Chondrocyte (in vitro differentiated cells): ENCODE results near the gene LAMB4. TPM values are rescaled to one million over a fixed set of nuclear protein-coding genes. Genes with fewer than 3 reads are reported as not detected.

Experiments used
- DNase-seq: peaks from one replicate; pipeline ENCODE4 v3.0.0; 2021; ENCODE audit warnings: mixed read lengths, low spot score
- H3K27ac Mint-ChIP-seq: one replicate; pipeline ENCODE4 v1.8.0; 2021; ENCODE audit warnings: mild to moderate bottlenecking, moderate library complexity, mixed read lengths; ENCODE audit not compliant: unreplicated experiment
- H3K27me3 Mint-ChIP-seq: 2 replicates; pipeline ENCODE4 v1.8.0; 2021; ENCODE audit warnings: low read depth, mixed read lengths
- H3K36me3 Mint-ChIP-seq: 2 replicates; pipeline ENCODE4 v1.8.0; 2021; ENCODE audit warnings: low read depth, mixed read lengths
- H3K4me1 Mint-ChIP-seq: 2 replicates; pipeline ENCODE4 v1.8.0; 2021; ENCODE audit warnings: low read depth, mild to moderate bottlenecking, mixed read lengths
- H3K4me3 Mint-ChIP-seq: one replicate; pipeline ENCODE4 v1.8.0; 2021; ENCODE audit warnings: mild to moderate bottlenecking, moderate library complexity, mixed read lengths; ENCODE audit not compliant: unreplicated experiment
- H3K9me3 Mint-ChIP-seq: 2 replicates; pipeline ENCODE4 v1.8.0; 2021; ENCODE audit warnings: low read depth, mixed read lengths
- CTCF ChIP-seq: fragments of 200-600 bp; sonication (generic); IDR thresholded peaks from 2 replicates; pipeline ENCODE4 v1.5.0; 2021; ENCODE audit warnings: antibody characterized with exemption, mild to moderate bottlenecking, moderate library complexity
- long read RNA-seq: library from polyadenylated mRNA; stranded (forward); transcript quantifications from one replicate; pipeline ENCODE4 v2.0.0, GENCODE V29; 2021
- total RNA-seq: library from RNA; stranded (reverse); gene quantifications from 3 replicates; pipeline ENCODE4 v1.2.1, GENCODE V29; 2021

LAMB4 gene
- 0.15 TPM in 1 of 3 replicates, not detected in the others for total RNA-seq
- long read RNA-seq, partial matches to known transcripts = 1 of 1 reads
- long read RNA-seq, other reads (novel, unspliced or antisense) = 0 of 1 reads

DNA sequence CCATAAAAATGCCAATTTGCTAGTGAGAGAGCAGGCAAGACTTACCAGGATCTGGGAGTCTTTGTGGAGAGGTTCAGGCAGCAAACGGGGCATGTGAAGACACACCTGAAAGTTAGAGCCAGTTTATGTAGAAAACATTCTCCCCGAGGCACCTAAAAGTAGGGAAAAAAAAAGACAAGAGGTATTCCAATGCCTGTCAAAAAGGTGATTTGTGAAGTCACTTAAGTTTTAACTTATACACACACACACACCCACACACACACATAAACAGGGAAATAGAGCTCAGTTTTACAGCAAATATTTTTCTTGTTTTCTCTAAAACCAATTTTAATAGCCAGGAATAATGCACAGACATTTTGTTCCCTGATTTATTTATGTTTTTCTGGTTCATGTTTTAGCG, at the start of gene LAMB4:
TSS of gene LAMB4 (minus strand) at position 101 of the 400 bp plus-strand sequence. CDS start 7,197 bp downstream, outside the sequence.
- no peak for TF ChIP-seq CTCF
- Mint-ChIP-seq H3K9me3 (no peaks in the 10 kb centered on the region), H3K36me3 (no peaks in the 10 kb centered on the region), H3K4me1 (peaks cover 26% of the 10 kb centered on the region), H3K27ac (peak within 1 kb of the TSS; percentile 86), H3K4me3 (no peak within 1 kb of the TSS), H3K27me3 (no peaks in the 10 kb centered on the region)
- DNase-seq = no peak

- Mint-ChIP-seq H3K36me3 (peaks cover 7% of the 10 kb centered on the region), H3K27me3 (peaks cover 6% of the 10 kb centered on the region), H3K27ac (no peak overlapping the region), H3K9me3 (no peaks in the 10 kb centered on the region), H3K4me1 (no peaks in the 10 kb centered on the region), H3K4me3 (no peak overlapping the region)
- no peak for DNase-seq
- TF ChIP-seq CTCF = no peak
Measured at GRCh38 chr7:108178398-108178797, 48.2 kb upstream of the LAMB4 start.

- H3K36me3 Mint-ChIP-seq = peaks cover 4% of the 10 kb centered on the region
- no peak for DNase-seq
- no peak for TF ChIP-seq CTCF
- no peaks in the 10 kb centered on the region for H3K9me3 Mint-ChIP-seq
- peaks cover 6% of the 10 kb centered on the region for H3K4me1 Mint-ChIP-seq
- H3K27ac Mint-ChIP-seq = no peak overlapping the region
- H3K27me3 Mint-ChIP-seq = no peaks in the 10 kb centered on the region
- H3K4me3 Mint-ChIP-seq = no peak overlapping the region
Measured at GRCh38 chr7:108171164-108171563, 41.0 kb upstream of the LAMB4 start.

- Mint-ChIP-seq H3K36me3 (peaks cover 4% of the 10 kb centered on the region), H3K4me3 (no peak overlapping the region), H3K27me3 (no peaks in the 10 kb centered on the region), H3K4me1 (peaks cover 6% of the 10 kb centered on the region), H3K9me3 (no peaks in the 10 kb centered on the region), H3K27ac (no peak overlapping the region)
- no peak for DNase-seq
- no peak for TF ChIP-seq CTCF
Measured at GRCh38 chr7:108170251-108170650, 40.1 kb upstream of the LAMB4 start.

DNA sequence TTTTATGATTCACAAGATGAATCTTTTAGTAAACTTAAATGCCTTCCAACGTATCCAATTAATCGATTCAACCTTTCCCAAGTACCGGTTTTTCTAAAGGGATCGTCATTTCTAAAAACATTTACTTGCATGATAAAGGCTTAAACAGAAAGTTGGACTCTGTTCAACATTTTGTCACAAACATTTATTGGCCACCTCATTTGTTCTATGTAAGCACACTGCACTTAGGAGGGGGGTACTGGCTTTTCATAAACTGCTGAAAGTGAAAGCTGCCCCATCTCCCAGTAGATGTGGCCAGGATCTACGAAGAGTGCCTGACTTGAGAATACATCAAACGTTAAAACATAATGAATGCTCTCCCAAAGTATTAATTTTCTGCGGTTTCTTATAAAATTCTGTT, 37.3 kb upstream of the LAMB4 start:
- DNase-seq = no peak

More for the DNA sequence above, 37.3 kb upstream of the LAMB4 start:
- peaks cover 6% of the 10 kb centered on the region for H3K4me1 Mint-ChIP-seq
- no peak overlapping the region for H3K27ac Mint-ChIP-seq
- no peak overlapping the region for H3K4me3 Mint-ChIP-seq
- no peak for TF ChIP-seq CTCF
- H3K36me3 Mint-ChIP-seq = peaks cover 4% of the 10 kb centered on the region
- no peaks in the 10 kb centered on the region for H3K27me3 Mint-ChIP-seq
- no peaks in the 10 kb centered on the region for H3K9me3 Mint-ChIP-seq
